Neural cell (in vitro differentiated cells): Measurements from ENCODE around the gene RAB11FIP5.

ENCODE experiments used
- CTCF ChIP-seq: fragments of 450-650 bp; IDR thresholded peaks from 2 replicates; pipeline ENCODE4 v1.5.1; 2014; ENCODE audit warnings: antibody characterized with exemption, mild to moderate bottlenecking, moderate library complexity; ENCODE audit not compliant: poor library complexity, severe bottlenecking
- EZH2 ChIP-seq: fragments of 200-600, 300-800 bp; shearing (Covaris generic), sonication (generic); IDR thresholded peaks from 2 replicates; pipeline ENCODE4 v1.6.1; 2014; ENCODE audit warnings: antibody characterized with exemption, low read length, borderline replicate concordance, mild to moderate bottlenecking; ENCODE audit not compliant: insufficient read depth, poor library complexity, severe bottlenecking
- MXI1 ChIP-seq: fragments of 450-650 bp; conservative IDR thresholded peaks from 2 replicates; pipeline ENCODE4 v1.6.1; 2014; ENCODE audit warnings: antibody characterized with exemption, mild to moderate bottlenecking; ENCODE audit not compliant: poor library complexity, severe bottlenecking
- POLR2AphosphoS5 ChIP-seq: IDR thresholded peaks from 2 replicates; pipeline ENCODE4 v1.6.1; 2012
- REST ChIP-seq: IDR thresholded peaks from 2 replicates; pipeline ENCODE4 v1.6.1; 2012; ENCODE audit warnings: borderline replicate concordance
- SMC3 ChIP-seq: fragments of 450-650 bp; conservative IDR thresholded peaks from 2 replicates; pipeline ENCODE4 v1.6.1; 2014; ENCODE audit warnings: antibody characterized with exemption, mild to moderate bottlenecking, moderate library complexity; ENCODE audit not compliant: poor library complexity
- TAF1 ChIP-seq: IDR thresholded peaks from 2 replicates; pipeline ENCODE4 v1.6.1; 2012; ENCODE audit warnings: low read depth

- TF ChIP-seq CTCF, result no peak
- TF ChIP-seq TAF1, result no peak
- TF ChIP-seq REST, result no peak
- TF ChIP-seq EZH2, result no peak
- no peak for TF ChIP-seq MXI1
- TF ChIP-seq SMC3, result no peak
- no peak for TF ChIP-seq POLR2AphosphoS5
These were observed 69.5 kb downstream of the RAB11FIP5 start for GRCh38 chr2:73043276-73043675.
